Activated CD8-positive, alpha-beta memory T cell treated with anti-CD3 and anti-CD28 coated beads for 36 hours (primary cell): Measurements from ENCODE around the gene EHD4. TPM values are rescaled to one million over a fixed set of nuclear protein-coding genes. Genes with fewer than 3 reads are reported as not detected.

Experiments used
- CTCF ChIA-PET: fragments of 350-600 bp; sonication (Branson Sonifier 250); formaldehyde crosslinking; loops from one replicate; lab custom pipeline; 2021; ENCODE audit warnings: antibody characterized with exemption; lab: Charles Lee
- POLR2A ChIA-PET: fragments of 350-600 bp; sonication (Branson Sonifier 250); formaldehyde crosslinking; loops from one replicate; lab custom pipeline; 2021; ENCODE audit warnings: antibody characterized with exemption; lab: Charles Lee
- total RNA-seq, 2 experiments: library from RNA; stranded (reverse); gene quantifications; one replicate each; pipeline ENCODE4 v1.2.3, GENCODE V29; 2021

EHD4 gene
- total RNA-seq, 2 experiments from 2014 or later, result 25.8 TPM

GRCh38 chr15:41897363-41897799, 75.0 kb downstream of the EHD4 start:
- ChIA-PET CTCF (no interaction called here), POLR2A (no interaction called here)

GRCh38 chr15:41896566-41896965, 75.8 kb downstream of the EHD4 start:
- ChIA-PET POLR2A (no interaction called here), CTCF (interaction anchor here (1.5 kb wide), 1 partner anchor 26 kb away, joined by 3 read pairs; no protein-coding TSS in a partner anchor)

GRCh38 chr15:41895957-41896356, 76.4 kb downstream of the EHD4 start:
- POLR2A ChIA-PET, result interaction anchor here (0.5 to 1.2 kb wide), 2 partner anchors 25 to 235 kb away, joined by 3 to 6 read pairs; no protein-coding TSS in a partner anchor
- CTCF ChIA-PET, result interaction anchor here (1.5 to 1.9 kb wide), 3 partner anchors 8 to 52 kb away, joined by 3 to 9 read pairs (median 3); no protein-coding TSS in a partner anchor

GRCh38 chr15:41895491-41895890, 76.9 kb downstream of the EHD4 start:
- CTCF ChIA-PET, result interaction anchor here (0.7 to 1.9 kb wide), 7 partner anchors 9 to 75 kb away, joined by 3 to 9 read pairs (median 3); no protein-coding TSS in a partner anchor
- POLR2A ChIA-PET, result interaction anchor here (0.5 to 1.2 kb wide), 4 partner anchors 25 to 234 kb away, joined by 3 to 6 read pairs (median 3); partner anchors contain the start of gene EHD4

- CTCF ChIA-PET, result interaction anchor here (0.7 to 1.9 kb wide), 9 partner anchors 9 to 76 kb away, joined by 3 to 9 read pairs (median 3); no protein-coding TSS in a partner anchor
- POLR2A ChIA-PET, result interaction anchor here (1.0 to 1.2 kb wide), 3 partner anchors 24 to 121 kb away, joined by 3 to 6 read pairs (median 3); partner anchors contain the start of gene EHD4
Measured at GRCh38 chr15:41894791-41895463, 77.4 kb downstream of the EHD4 start.

- ChIA-PET CTCF (interaction anchor here (0.9 to 1.9 kb wide), 6 partner anchors 10 to 76 kb away, joined by 3 to 9 read pairs (median 3); no protein-coding TSS in a partner anchor), POLR2A (interaction anchor here (1.0 to 1.2 kb wide), 3 partner anchors 24 to 121 kb away, joined by 3 to 6 read pairs (median 3); partner anchors contain the start of gene EHD4)
Measured at GRCh38 chr15:41894251-41894790, 78.0 kb downstream of the EHD4 start.

- ChIA-PET CTCF (interaction anchor here (1.0 to 2.5 kb wide), 5 partner anchors 10 to 77 kb away, joined by 3 to 9 read pairs (median 6); no protein-coding TSS in a partner anchor), POLR2A (no interaction called here)
Measured at GRCh38 chr15:41893422-41894250, 78.7 kb downstream of the EHD4 start, which contains the start of gene SPTBN5. Gene SPTBN5, minus strand, starts transcription at chr15:41894053. Its CDS starts 556 bp downstream, at chr15:41893497.

GRCh38 chr15:41892621-41893421, 79.5 kb downstream of the EHD4 start:
- ChIA-PET CTCF (interaction anchor here (2.1 to 2.5 kb wide), 2 partner anchors 12 to 44 kb away, joined by 6 to 8 read pairs; no protein-coding TSS in a partner anchor), POLR2A (interaction anchor here (0.8 kb wide), 1 partner anchor 79 kb away, joined by 4 read pairs; the partner anchor contains the start of gene EHD4)

- POLR2A ChIA-PET, result interaction anchor here (0.8 kb wide), 1 partner anchor 80 kb away, joined by 4 read pairs; the partner anchor contains the start of gene EHD4
- CTCF ChIA-PET, result interaction anchor here (0.6 to 2.5 kb wide), 3 partner anchors 13 to 683 kb away, joined by 3 to 8 read pairs (median 6); no protein-coding TSS in a partner anchor
Measured at GRCh38 chr15:41891946-41892345, 80.4 kb downstream of the EHD4 start.

- CTCF ChIA-PET, result interaction anchor here (2.5 kb wide), 1 partner anchor 13 kb away, joined by 8 read pairs; no protein-coding TSS in a partner anchor
- POLR2A ChIA-PET, result no interaction called here
Measured at GRCh38 chr15:41891226-41891625, 81.1 kb downstream of the EHD4 start.

GRCh38 chr15:41890050-41890690, 82.2 kb downstream of the EHD4 start:
- CTCF ChIA-PET, result no interaction called here
- POLR2A ChIA-PET, result no interaction called here

GRCh38 chr15:41888662-41889253, 83.6 kb downstream of the EHD4 start:
- ChIA-PET POLR2A (interaction anchor here (0.8 kb wide), 1 partner anchor 18 kb away, joined by 4 read pairs; no protein-coding TSS in a partner anchor), CTCF (no interaction called here)

GRCh38 chr15:41887893-41888292, 84.5 kb downstream of the EHD4 start:
- CTCF ChIA-PET, result no interaction called here
- POLR2A ChIA-PET, result no interaction called here

GRCh38 chr15:41887161-41887560, 85.2 kb downstream of the EHD4 start:
- CTCF ChIA-PET, result no interaction called here

GRCh38 chr15:41886741-41887140, 85.6 kb downstream of the EHD4 start:
- ChIA-PET POLR2A (no interaction called here), CTCF (no interaction called here)

More at GRCh38 chr15:41887161-41887560, 85.2 kb downstream of the EHD4 start:
- POLR2A ChIA-PET, result no interaction called here

GRCh38 chr15:41885841-41886240, 86.5 kb downstream of the EHD4 start:
- POLR2A ChIA-PET, result no interaction called here

GRCh38 chr15:41885321-41885720, 87.0 kb downstream of the EHD4 start:
- ChIA-PET POLR2A (interaction anchor here (0.6 kb wide), 1 partner anchor 396 kb away, joined by 3 read pairs; no protein-coding TSS in a partner anchor), CTCF (no interaction called here)

More at GRCh38 chr15:41885841-41886240, 86.5 kb downstream of the EHD4 start:
- CTCF ChIA-PET, result no interaction called here
